ENCODE results near the gene ACSM6.
"Not testable (repeated sequence)": the region's sequence is repeated elsewhere in the genome, so short reads cannot be mapped to it uniquely, and the experiment has no call there.

The ACSM6 gene

DNA sequence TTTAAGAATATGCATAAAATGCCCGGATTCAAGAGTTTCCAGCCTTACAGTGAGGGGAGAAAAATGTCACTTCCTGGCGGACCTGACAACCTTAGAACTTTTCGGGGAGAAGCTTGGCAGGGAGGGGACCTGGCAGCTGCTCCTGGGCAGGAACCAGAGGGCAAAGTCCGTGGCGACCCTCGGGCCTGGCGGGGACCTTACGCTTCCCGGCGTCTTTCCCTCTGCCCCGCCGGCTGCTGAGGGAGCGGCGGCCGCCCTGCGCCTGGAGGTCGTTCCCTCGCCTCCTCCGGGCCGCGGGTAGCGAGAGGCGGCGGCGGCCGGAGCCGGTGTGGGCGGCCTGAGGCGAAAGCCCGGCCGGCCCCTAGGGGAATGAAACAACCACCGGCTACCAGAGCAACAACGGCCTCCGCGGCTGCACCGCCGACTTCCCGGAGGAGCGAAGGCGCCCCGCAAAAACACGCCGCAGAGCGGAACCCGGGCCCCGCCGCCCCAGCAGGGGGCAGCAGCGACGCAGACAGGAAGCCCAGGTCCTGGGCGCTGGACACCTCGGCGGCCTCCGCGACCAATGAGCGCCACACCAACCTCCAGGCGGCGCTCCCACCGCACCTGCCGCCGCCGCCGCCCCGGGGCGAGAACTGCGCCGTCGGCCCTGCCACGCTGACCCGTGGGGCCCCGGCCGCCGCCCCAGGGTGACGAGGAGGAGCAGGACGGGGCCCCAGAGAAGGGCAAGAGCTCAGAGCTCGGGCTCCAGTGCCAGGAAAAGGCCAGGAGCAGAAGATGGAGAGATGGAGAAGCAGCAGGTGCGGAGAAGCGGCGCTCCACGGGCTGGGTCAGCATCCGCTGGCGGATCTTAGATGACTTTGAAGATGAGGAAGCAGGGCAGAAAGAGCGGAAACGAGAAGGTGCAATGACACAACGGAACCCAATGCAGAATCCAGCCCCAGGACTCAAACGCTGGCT lies 10.5 kb upstream of the ACSM6 start:
- Mint-ChIP-seq H3K4me1 (peaks cover 9% of the 10 kb centered on the region), H3K4me3 (peak overlapping the region; percentile 87), H3K27ac (no peak overlapping the region), H3K27me3 (ENCODE audit: low read depth, poor library complexity) (peaks cover 23% of the 10 kb centered on the region), H3K9me3 (no peaks in the 10 kb centered on the region), H3K36me3 (ENCODE audit: low read depth) (no peaks in the 10 kb centered on the region)
- TF ChIP-seq, protein P1, sequence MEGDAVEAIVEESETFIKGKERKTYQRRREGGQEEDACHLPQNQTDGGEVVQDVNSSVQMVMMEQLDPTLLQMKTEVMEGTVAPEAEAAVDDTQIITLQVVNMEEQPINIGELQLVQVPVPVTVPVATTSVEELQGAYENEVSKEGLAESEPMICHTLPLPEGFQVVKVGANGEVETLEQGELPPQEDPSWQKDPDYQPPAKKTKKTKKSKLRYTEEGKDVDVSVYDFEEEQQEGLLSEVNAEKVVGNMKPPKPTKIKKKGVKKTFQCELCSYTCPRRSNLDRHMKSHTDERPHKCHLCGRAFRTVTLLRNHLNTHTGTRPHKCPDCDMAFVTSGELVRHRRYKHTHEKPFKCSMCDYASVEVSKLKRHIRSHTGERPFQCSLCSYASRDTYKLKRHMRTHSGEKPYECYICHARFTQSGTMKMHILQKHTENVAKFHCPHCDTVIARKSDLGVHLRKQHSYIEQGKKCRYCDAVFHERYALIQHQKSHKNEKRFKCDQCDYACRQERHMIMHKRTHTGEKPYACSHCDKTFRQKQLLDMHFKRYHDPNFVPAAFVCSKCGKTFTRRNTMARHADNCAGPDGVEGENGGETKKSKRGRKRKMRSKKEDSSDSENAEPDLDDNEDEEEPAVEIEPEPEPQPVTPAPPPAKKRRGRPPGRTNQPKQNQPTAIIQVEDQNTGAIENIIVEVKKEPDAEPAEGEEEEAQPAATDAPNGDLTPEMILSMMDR (IDR thresholded peaks at IDR 0.05) = peak; percentile 93
- DNase-seq = peak; percentile 96

DNA sequence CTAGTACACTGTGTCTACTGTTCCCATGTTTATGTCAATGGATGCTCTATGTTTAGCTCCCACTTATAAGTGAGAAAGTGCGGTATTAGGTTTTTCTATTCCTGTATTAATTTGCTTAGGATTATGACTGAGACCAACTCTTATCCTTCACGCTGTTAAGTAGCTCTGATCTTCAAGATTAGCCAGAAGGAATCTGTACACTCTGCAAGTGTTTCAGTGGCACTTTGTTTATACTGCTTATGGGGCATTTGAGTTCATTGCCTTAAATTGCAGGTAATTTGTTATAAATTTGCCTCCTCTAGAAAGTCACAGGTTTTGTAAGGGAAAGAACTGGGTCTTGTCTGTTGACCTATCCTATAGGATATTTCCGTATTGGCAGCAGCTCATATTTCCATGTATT lies 6.4 kb upstream of the ACSM6 start:
- no peaks in the 10 kb centered on the region for H3K36me3 Mint-ChIP-seq (ENCODE audit: low read depth)
- H3K27ac Mint-ChIP-seq = no peak overlapping the region
- peaks cover 20% of the 10 kb centered on the region for H3K27me3 Mint-ChIP-seq (ENCODE audit: low read depth, poor library complexity)
- TF ChIP-seq, protein P1 (IDR thresholded peaks at IDR 0.05) = no peak
- H3K4me3 Mint-ChIP-seq = no peak overlapping the region
- peaks cover 9% of the 10 kb centered on the region for H3K4me1 Mint-ChIP-seq
- H3K9me3 Mint-ChIP-seq = no peaks in the 10 kb centered on the region
- no peak for DNase-seq

DNA sequence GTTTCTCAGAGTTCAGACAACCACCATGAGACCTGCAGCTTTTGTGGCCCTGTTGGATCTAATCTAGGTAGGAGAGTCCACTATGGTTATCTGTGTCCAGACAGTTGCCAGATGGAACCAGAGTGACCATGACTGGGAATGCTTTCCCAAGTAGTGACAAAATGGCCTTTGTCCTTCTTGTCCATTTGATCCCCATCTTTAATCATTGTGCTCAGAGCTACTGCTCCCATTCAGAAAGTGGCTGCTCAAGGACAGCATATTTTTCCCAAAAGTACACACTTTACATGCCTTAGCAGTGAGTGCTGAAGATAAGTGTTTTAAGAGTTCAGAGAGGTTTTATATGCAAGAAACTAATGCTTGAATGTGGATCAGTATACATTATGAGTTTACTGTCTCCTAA lies 5.4 kb upstream of the ACSM6 start:
- Mint-ChIP-seq H3K27me3 (ENCODE audit: low read depth, poor library complexity) (peaks cover 20% of the 10 kb centered on the region), H3K4me1 (peaks cover 4% of the 10 kb centered on the region), H3K27ac (no peak overlapping the region), H3K4me3 (no peak overlapping the region), H3K36me3 (ENCODE audit: low read depth) (no peaks in the 10 kb centered on the region), H3K9me3 (no peaks in the 10 kb centered on the region)
- TF ChIP-seq, protein P1 (IDR thresholded peaks at IDR 0.05) = no peak
- no peak for DNase-seq

DNA sequence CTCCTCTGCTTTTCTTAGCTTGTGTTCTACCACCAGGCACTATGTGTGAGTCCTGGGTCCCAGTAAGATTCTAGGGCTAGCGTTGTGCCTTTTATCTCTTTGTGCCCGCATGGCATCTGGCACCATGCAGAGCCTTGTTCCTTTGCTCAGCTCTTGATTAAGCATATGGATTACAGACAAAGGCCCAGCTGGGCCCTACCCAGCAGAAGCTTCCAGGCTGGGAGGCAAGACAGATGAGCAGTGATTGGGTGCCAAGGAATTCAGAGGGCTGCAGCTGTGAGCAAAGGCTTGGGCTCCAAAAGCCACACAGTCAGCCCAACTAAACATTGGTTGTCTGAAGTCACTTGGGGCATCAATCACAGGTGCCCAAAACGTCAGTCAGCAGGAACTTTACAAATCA lies 2.0 kb downstream of the ACSM6 start:
- TF ChIP-seq, protein P1 (IDR thresholded peaks at IDR 0.05) = no peak
- no peak overlapping the region for H3K4me3 Mint-ChIP-seq
- H3K9me3 Mint-ChIP-seq = peaks cover 5% of the 10 kb centered on the region
- H3K27me3 Mint-ChIP-seq (ENCODE audit: low read depth, poor library complexity) = no peaks in the 10 kb centered on the region
- no peaks in the 10 kb centered on the region for H3K4me1 Mint-ChIP-seq
- no peak for DNase-seq
- H3K27ac Mint-ChIP-seq = no peak overlapping the region
- H3K36me3 Mint-ChIP-seq (ENCODE audit: low read depth) = peaks cover 4% of the 10 kb centered on the region

DNA sequence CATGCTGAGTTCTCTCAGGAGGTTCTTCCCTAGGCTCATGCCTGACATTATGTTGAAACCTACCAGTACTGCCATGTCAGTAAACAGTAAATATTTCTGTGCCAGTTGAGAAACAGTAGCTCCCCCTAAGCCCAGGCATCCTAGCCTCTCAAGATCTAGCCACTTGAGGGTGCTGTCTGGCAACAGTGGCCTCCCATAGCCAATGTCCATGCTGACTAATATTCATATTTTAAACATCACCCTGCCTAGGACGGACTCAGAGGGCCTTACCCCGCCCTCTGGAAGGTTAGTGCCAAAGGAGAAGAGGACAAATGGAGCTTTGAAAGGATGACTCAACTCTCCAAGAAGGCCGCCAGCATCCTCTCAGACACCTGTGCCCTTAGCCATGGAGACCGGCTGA lies 7.7 kb downstream of the ACSM6 start:
- Mint-ChIP-seq H3K36me3 (ENCODE audit: low read depth) (peaks cover 14% of the 10 kb centered on the region), H3K27ac (no peak overlapping the region), H3K9me3 (peaks cover 8% of the 10 kb centered on the region), H3K4me3 (no peak overlapping the region), H3K4me1 (no peaks in the 10 kb centered on the region), H3K27me3 (ENCODE audit: low read depth, poor library complexity) (no peaks in the 10 kb centered on the region)
- no peak for DNase-seq
- TF ChIP-seq, protein P1 (IDR thresholded peaks at IDR 0.05) = no peak

- peaks cover 14% of the 10 kb centered on the region for H3K36me3 Mint-ChIP-seq (ENCODE audit: low read depth)
- H3K9me3 Mint-ChIP-seq; H3K27ac Mint-ChIP-seq; H3K4me3 Mint-ChIP-seq; DNase-seq; H3K27me3 Mint-ChIP-seq (ENCODE audit: low read depth, poor library complexity); H3K4me1 Mint-ChIP-seq: not testable (repeated sequence)
Measured at GRCh38 chr10:95202865-95203264, 8.8 kb downstream of the ACSM6 start.

Data from nephron progenitor cell (in vitro differentiated cells).